ENCODE data around the gene SAMD4A.

SAMD4A gene

DNA sequence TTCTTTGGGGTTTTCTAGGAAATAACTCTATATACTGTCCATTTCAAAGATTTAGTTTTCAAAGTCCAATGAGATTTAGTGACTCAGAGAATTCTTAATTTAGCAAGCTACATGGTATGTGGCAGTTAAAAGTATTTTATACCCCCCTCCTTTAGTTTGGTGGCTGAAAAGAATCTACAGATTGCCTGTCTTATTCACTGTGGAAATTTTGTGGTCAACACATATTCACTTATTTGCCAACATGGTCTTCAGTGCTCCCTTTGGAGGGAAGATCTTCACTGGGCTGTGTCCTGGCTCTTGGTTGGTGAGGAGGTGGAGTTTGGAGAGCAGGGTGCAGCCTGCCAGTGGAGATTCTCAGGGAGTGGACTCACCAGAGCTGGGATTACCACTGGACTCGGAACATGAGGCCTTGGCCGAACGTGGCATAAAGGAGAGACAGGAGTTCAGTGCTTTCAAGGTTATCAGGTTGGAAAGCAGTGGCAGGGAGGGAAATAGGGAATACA, 39.8 kb downstream of the SAMD4A start:
- DNase-seq (ENCODE audit: low read depth, low spot score): no peak
- Histone ChIP-seq H3K36me3 (ENCODE audit: insufficient read depth, insufficient read length, low read length) (peaks cover 26% of the 10 kb centered on the region), H3K9me3 (ENCODE audit: insufficient read depth, low read length) (no peaks in the 10 kb centered on the region), H3K27me3 (ENCODE audit: insufficient read depth, insufficient read length) (no peaks in the 10 kb centered on the region), H3K9ac (ENCODE audit: insufficient read length, low read depth) (no peak overlapping the region), H3K4me1 (ENCODE audit: insufficient read depth, insufficient read length) (peaks cover 2% of the 10 kb centered on the region), H3K4me3 (ENCODE audit: insufficient read length, low read depth) (no peak overlapping the region)
- TF ChIP-seq SUZ12 (IDR thresholded peaks at IDR 0.05; ENCODE audit: extremely low read depth, insufficient read depth, insufficient read length) (no peak), YY1 (IDR thresholded peaks at IDR 0.05; ENCODE audit: insufficient read depth, insufficient read length) (no peak), ZNF274 (IDR thresholded peaks at IDR 0.05; ENCODE audit: low read depth, low read length) (no peak)

DNA sequence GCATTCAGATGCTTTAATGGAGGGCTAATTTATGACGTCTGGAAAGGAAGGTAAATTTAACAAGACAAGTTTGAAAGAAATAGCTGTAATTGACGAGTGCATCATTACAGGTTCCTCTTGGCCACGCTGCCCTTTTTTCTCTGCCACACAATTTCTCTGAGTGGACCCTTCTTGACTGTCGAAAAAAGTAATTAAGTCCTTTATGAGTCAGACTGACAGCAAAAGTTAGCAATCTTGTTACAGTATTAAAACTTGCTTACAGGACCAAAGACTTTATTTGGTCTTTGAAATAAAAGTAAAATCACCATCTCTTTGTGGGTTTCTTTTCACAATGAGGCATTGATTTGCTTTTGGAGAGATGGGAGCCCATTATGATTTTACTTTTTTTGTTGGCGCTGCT, 42.6 kb downstream of the SAMD4A start:
- no peak overlapping the region for H3K4me3 ChIP-seq (ENCODE audit: insufficient read length, low read depth)
- H3K36me3 ChIP-seq (ENCODE audit: insufficient read depth, insufficient read length, low read length): peaks cover 19% of the 10 kb centered on the region
- H3K9ac ChIP-seq (ENCODE audit: insufficient read length, low read depth): no peak overlapping the region
- peaks cover 2% of the 10 kb centered on the region for H3K4me1 ChIP-seq (ENCODE audit: insufficient read depth, insufficient read length)
- no peaks in the 10 kb centered on the region for H3K9me3 ChIP-seq (ENCODE audit: insufficient read depth, low read length)
- DNase-seq (ENCODE audit: low read depth, low spot score): no peak
- TF ChIP-seq SUZ12 (IDR thresholded peaks at IDR 0.05; ENCODE audit: extremely low read depth, insufficient read depth, insufficient read length): no peak
- TF ChIP-seq ZNF274 (IDR thresholded peaks at IDR 0.05; ENCODE audit: low read depth, low read length): no peak
- TF ChIP-seq YY1 (IDR thresholded peaks at IDR 0.05; ENCODE audit: insufficient read depth, insufficient read length): no peak
- H3K27me3 ChIP-seq (ENCODE audit: insufficient read depth, insufficient read length): no peaks in the 10 kb centered on the region

DNA sequence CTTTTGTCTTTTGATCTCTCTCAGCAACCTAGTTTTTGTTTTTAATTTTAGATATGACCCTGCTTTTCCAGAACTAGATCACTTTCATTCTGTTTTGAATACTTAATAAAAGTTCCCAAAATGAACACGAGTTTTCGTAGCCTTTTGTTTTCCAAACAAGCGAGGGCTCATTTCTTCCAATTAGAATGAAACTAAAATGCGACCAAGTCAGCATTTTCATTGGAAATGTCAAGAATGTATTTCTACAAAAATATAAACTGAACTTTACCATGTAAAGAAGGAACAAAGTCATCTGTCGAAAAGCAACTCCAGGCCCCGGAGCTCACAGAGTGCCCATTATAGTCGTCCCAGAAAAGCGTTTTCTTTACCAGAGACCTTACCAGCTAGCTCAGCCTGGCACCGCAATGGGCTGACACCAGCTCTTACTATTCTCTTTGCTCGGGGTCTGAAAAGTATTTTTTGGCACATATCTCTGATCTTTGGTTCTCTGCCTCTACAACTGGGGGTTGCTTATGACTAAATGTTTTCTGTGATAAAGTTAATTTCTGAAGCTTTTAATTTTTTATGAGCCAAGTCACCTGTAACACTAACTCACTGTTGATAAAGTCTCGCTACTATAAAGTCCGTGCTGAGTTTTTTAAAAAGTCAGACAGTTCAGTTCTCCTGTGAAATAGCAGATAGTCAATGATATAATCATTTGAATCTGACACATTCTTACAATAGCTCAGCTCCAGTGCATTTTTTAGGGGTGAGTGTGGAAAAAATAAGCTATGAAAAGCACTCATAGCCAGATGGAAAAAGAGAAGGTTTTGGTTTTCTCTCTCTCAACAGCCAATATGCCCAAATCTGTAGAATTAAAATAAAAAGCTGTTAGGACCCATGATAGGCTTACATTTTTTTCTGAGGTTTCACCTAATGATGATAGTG, 43.4 kb downstream of the SAMD4A start:
- no peak for TF ChIP-seq YY1 (IDR thresholded peaks at IDR 0.05; ENCODE audit: insufficient read depth, insufficient read length)
- no peak for TF ChIP-seq SUZ12 (IDR thresholded peaks at IDR 0.05; ENCODE audit: extremely low read depth, insufficient read depth, insufficient read length)
- TF ChIP-seq ZNF274 (IDR thresholded peaks at IDR 0.05; ENCODE audit: low read depth, low read length): no peak
- Histone ChIP-seq H3K27me3 (ENCODE audit: insufficient read depth, insufficient read length) (no peaks in the 10 kb centered on the region), H3K36me3 (ENCODE audit: insufficient read depth, insufficient read length, low read length) (peaks cover 13% of the 10 kb centered on the region), H3K4me3 (ENCODE audit: insufficient read length, low read depth) (no peak overlapping the region), H3K9ac (ENCODE audit: insufficient read length, low read depth) (no peak overlapping the region), H3K9me3 (ENCODE audit: insufficient read depth, low read length) (no peaks in the 10 kb centered on the region), H3K4me1 (ENCODE audit: insufficient read depth, insufficient read length) (peaks cover 2% of the 10 kb centered on the region)
- no peak for DNase-seq (ENCODE audit: low read depth, low spot score)

DNA sequence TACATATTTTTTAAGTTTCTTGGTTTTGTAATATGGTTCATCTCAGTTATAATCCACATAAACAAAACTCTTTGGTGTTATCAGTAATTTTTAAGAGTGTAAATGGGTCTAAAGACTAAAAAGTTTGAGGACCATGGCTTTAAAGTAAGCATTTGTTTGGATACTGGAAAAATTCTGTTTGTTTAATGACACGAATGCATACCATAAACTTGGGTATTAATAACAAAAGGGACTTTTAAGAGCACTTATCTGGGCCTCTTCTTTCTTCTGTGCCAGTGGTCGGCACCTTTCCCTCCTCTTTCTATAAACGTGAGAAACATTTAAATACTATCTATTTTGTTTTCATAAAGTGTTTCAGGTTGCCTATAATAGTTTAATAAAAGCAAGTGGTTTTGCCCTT, 47.4 kb downstream of the SAMD4A start:
- Histone ChIP-seq H3K4me1 (ENCODE audit: insufficient read depth, insufficient read length) (no peaks in the 10 kb centered on the region), H3K4me3 (ENCODE audit: insufficient read length, low read depth) (no peak overlapping the region), H3K36me3 (ENCODE audit: insufficient read depth, insufficient read length, low read length) (peaks cover 1% of the 10 kb centered on the region), H3K27me3 (ENCODE audit: insufficient read depth, insufficient read length) (no peaks in the 10 kb centered on the region), H3K9ac (ENCODE audit: insufficient read length, low read depth) (no peak overlapping the region), H3K9me3 (ENCODE audit: insufficient read depth, low read length) (no peaks in the 10 kb centered on the region)
- TF ChIP-seq ZNF274 (IDR thresholded peaks at IDR 0.05; ENCODE audit: low read depth, low read length) (no peak), SUZ12 (IDR thresholded peaks at IDR 0.05; ENCODE audit: extremely low read depth, insufficient read depth, insufficient read length) (no peak), YY1 (IDR thresholded peaks at IDR 0.05; ENCODE audit: insufficient read depth, insufficient read length) (no peak)
- no peak for DNase-seq (ENCODE audit: low read depth, low spot score)

DNA sequence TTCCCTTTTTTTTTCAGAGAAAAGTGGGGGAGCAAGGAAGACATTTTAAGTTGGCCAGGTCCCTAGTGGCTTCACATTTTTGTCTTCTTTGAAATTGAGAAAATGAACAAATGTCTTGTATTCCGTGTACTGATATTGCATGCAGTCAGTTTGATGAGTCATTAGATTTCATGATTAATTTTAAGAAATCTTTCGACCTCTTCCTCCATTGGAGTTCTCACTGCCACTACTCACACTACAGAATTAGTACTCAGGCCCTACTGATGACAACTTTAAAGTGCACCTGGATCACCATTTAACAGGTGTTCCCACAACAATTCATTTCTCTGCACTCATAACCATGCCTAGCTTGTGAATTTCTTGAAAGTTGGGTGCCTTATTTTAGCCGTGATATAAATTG, 50.5 kb downstream of the SAMD4A start:
- Histone ChIP-seq H3K27me3 (ENCODE audit: insufficient read depth, insufficient read length) (no peaks in the 10 kb centered on the region), H3K4me1 (ENCODE audit: insufficient read depth, insufficient read length) (no peaks in the 10 kb centered on the region), H3K36me3 (ENCODE audit: insufficient read depth, insufficient read length, low read length) (no peaks in the 10 kb centered on the region), H3K9me3 (ENCODE audit: insufficient read depth, low read length) (no peaks in the 10 kb centered on the region), H3K4me3 (ENCODE audit: insufficient read length, low read depth) (no peak overlapping the region), H3K9ac (ENCODE audit: insufficient read length, low read depth) (no peak overlapping the region)
- no peak for DNase-seq (ENCODE audit: low read depth, low spot score)
- no peak for TF ChIP-seq YY1 (IDR thresholded peaks at IDR 0.05; ENCODE audit: insufficient read depth, insufficient read length)
- TF ChIP-seq SUZ12 (IDR thresholded peaks at IDR 0.05; ENCODE audit: extremely low read depth, insufficient read depth, insufficient read length): no peak
- TF ChIP-seq ZNF274 (IDR thresholded peaks at IDR 0.05; ENCODE audit: low read depth, low read length): no peak

DNA sequence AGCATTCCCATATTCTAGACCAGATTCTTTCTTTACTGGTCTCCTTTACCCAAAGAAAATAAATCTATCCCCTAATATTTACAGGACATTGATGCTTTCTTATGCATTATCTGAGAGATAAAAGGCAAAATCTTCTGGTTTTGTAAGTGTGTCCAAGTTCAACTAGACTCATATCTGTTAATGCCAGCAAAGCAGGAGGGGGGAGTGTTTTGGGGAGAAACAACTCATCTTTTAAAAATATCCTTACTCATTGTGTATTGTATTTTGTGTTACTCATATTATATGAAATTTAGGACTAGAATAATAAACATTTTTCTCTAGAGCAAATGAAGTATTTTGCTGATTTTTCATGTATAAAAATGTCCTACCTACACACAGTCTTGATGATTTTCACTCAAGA, 54.8 kb downstream of the SAMD4A start:
- no peaks in the 10 kb centered on the region for H3K36me3 ChIP-seq (ENCODE audit: insufficient read depth, insufficient read length, low read length)
- H3K9ac ChIP-seq (ENCODE audit: insufficient read length, low read depth): no peak overlapping the region
- no peaks in the 10 kb centered on the region for H3K27me3 ChIP-seq (ENCODE audit: insufficient read depth, insufficient read length)
- DNase-seq (ENCODE audit: low read depth, low spot score): no peak
- H3K4me3 ChIP-seq (ENCODE audit: insufficient read length, low read depth): no peak overlapping the region
- TF ChIP-seq ZNF274 (IDR thresholded peaks at IDR 0.05; ENCODE audit: low read depth, low read length): no peak
- no peak for TF ChIP-seq SUZ12 (IDR thresholded peaks at IDR 0.05; ENCODE audit: extremely low read depth, insufficient read depth, insufficient read length)
- TF ChIP-seq YY1 (IDR thresholded peaks at IDR 0.05; ENCODE audit: insufficient read depth, insufficient read length): no peak
- H3K4me1 ChIP-seq (ENCODE audit: insufficient read depth, insufficient read length): no peaks in the 10 kb centered on the region
- H3K9me3 ChIP-seq (ENCODE audit: insufficient read depth, low read length): no peaks in the 10 kb centered on the region

DNA sequence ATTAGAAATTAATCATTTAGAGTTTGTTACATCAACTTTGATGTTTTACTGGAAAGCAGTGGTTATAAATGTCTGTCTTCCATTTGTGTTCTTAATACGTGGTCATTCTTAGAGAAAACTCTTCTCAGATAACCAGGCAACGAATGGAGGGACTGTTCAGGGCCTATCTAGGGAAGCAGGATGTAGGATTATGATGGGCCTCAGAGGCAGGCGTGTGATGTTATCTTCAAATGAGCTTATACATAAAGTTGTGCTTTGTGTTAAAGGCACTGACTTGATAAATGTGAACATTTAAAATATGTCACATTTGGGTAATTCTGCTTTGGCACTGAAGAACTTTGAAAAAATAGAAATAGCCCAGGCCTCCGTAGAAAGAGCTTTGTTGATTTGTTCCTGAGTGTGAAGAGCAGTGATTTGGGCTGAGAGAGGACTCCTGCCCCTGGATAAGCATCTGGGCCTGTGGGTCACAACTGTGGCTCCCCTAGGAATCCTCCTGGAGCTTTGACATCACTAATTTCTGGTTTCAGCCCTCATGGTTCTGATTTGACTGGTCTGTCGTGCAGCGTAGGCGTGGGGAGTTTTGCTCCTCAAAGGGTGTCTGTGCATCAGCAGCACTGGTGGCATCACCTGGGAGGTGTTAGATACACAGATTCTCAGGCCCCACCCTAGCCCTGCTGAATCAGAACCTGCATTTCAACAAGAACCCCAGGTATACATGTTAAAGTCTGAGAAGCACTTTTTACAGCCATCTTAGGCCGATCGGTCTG, 55.4 kb downstream of the SAMD4A start:
- H3K36me3 ChIP-seq (ENCODE audit: insufficient read depth, insufficient read length, low read length): no peaks in the 10 kb centered on the region
- H3K9ac ChIP-seq (ENCODE audit: insufficient read length, low read depth): no peak overlapping the region
- no peak overlapping the region for H3K4me3 ChIP-seq (ENCODE audit: insufficient read length, low read depth)
- no peaks in the 10 kb centered on the region for H3K4me1 ChIP-seq (ENCODE audit: insufficient read depth, insufficient read length)
- H3K9me3 ChIP-seq (ENCODE audit: insufficient read depth, low read length): no peaks in the 10 kb centered on the region
- no peak for DNase-seq (ENCODE audit: low read depth, low spot score)
- no peaks in the 10 kb centered on the region for H3K27me3 ChIP-seq (ENCODE audit: insufficient read depth, insufficient read length)
- no peak for TF ChIP-seq YY1 (IDR thresholded peaks at IDR 0.05; ENCODE audit: insufficient read depth, insufficient read length)
- no peak for TF ChIP-seq ZNF274 (IDR thresholded peaks at IDR 0.05; ENCODE audit: low read depth, low read length)
- TF ChIP-seq SUZ12 (IDR thresholded peaks at IDR 0.05; ENCODE audit: extremely low read depth, insufficient read depth, insufficient read length): no peak
